Glutamatergic neuron (in vitro differentiated cells): ENCODE results near the gene DSCAML1. TPM values are rescaled to one million over a fixed set of nuclear protein-coding genes. Genes with fewer than 3 reads are reported as not detected.

Source experiments
- DNase-seq: peaks from one replicate; pipeline ENCODE4 v3.0.0; 2022
- H3K27ac Mint-ChIP-seq: one replicate; pipeline ENCODE4 v1.8.0; 2020; ENCODE audit warnings: mild to moderate bottlenecking, mixed read lengths, inconsistent platforms; ENCODE audit not compliant: unreplicated experiment
- H3K27me3 Mint-ChIP-seq: one replicate; pipeline ENCODE4 v1.8.0; 2020; ENCODE audit warnings: mild to moderate bottlenecking, moderate library complexity, mixed read lengths, inconsistent platforms; ENCODE audit not compliant: unreplicated experiment
- H3K36me3 Mint-ChIP-seq: one replicate; pipeline ENCODE4 v1.8.0; 2020; ENCODE audit warnings: mild to moderate bottlenecking, mixed read lengths, inconsistent platforms; ENCODE audit not compliant: unreplicated experiment
- H3K4me1 Mint-ChIP-seq: one replicate; pipeline ENCODE4 v1.8.0; 2020; ENCODE audit warnings: mild to moderate bottlenecking, low read depth, mixed read lengths, inconsistent platforms; ENCODE audit not compliant: unreplicated experiment
- H3K4me3 Mint-ChIP-seq: one replicate; pipeline ENCODE4 v1.8.0; 2020; ENCODE audit warnings: mild to moderate bottlenecking, mixed read lengths, inconsistent platforms; ENCODE audit not compliant: unreplicated experiment
- H3K9me3 Mint-ChIP-seq: one replicate; pipeline ENCODE4 v1.8.0; 2020; ENCODE audit warnings: mild to moderate bottlenecking, moderate library complexity, mixed read lengths, inconsistent platforms; ENCODE audit not compliant: unreplicated experiment
- CTCF ChIP-seq: fragments of 200-600 bp; sonication (generic); IDR thresholded peaks from one replicate; pipeline ENCODE4 v1.5.0; 2021; ENCODE audit not compliant: partially characterized antibody, unreplicated experiment
- total RNA-seq: library from RNA; stranded (reverse); fragmentation: NEBNext Ultra II Directional; extraction: Animal tissue kit (Norgen Biotek cat#: 25700); gene quantifications from one replicate; pipeline ENCODE4 v1.2.1, GENCODE V29; 2021; ENCODE audit not compliant: unreplicated experiment

Gene DSCAML1
- total RNA-seq, 1 donor from 2014 or later: 0.07 TPM

- peak; percentile 85 for DNase-seq
- peaks cover 7% of the 10 kb centered on the region for H3K9me3 Mint-ChIP-seq
- peaks cover 9% of the 10 kb centered on the region for H3K4me1 Mint-ChIP-seq
- peak; percentile 65 for TF ChIP-seq CTCF
- H3K27me3 Mint-ChIP-seq: peaks cover 8% of the 10 kb centered on the region
- H3K36me3 Mint-ChIP-seq: no peaks in the 10 kb centered on the region
- H3K27ac Mint-ChIP-seq: peak overlapping the region; percentile 62
- H3K4me3 Mint-ChIP-seq: no peak overlapping the region
These were observed 353.5 kb downstream of the DSCAML1 start for GRCh38 chr11:117443266-117444186.

GRCh38 chr11:117442869-117443239 lies 354.2 kb downstream of the DSCAML1 start:
- peaks cover 9% of the 10 kb centered on the region for H3K4me1 Mint-ChIP-seq
- H3K36me3 Mint-ChIP-seq: no peaks in the 10 kb centered on the region
- no peak overlapping the region for H3K4me3 Mint-ChIP-seq
- DNase-seq: no peak
- H3K27ac Mint-ChIP-seq: no peak overlapping the region
- peaks cover 7% of the 10 kb centered on the region for H3K9me3 Mint-ChIP-seq
- peaks cover 8% of the 10 kb centered on the region for H3K27me3 Mint-ChIP-seq
- TF ChIP-seq CTCF: no peak

- H3K4me1 Mint-ChIP-seq: peaks cover 9% of the 10 kb centered on the region
- DNase-seq: no peak
- no peak overlapping the region for H3K27ac Mint-ChIP-seq
- peaks cover 4% of the 10 kb centered on the region for H3K9me3 Mint-ChIP-seq
- H3K36me3 Mint-ChIP-seq: no peaks in the 10 kb centered on the region
- peaks cover 8% of the 10 kb centered on the region for H3K27me3 Mint-ChIP-seq
- TF ChIP-seq CTCF: no peak
- no peak overlapping the region for H3K4me3 Mint-ChIP-seq
These were observed 354.8 kb downstream of the DSCAML1 start for GRCh38 chr11:117442049-117442868.

- Mint-ChIP-seq H3K4me3 (no peak overlapping the region), H3K27me3 (peaks cover 8% of the 10 kb centered on the region), H3K36me3 (no peaks in the 10 kb centered on the region), H3K27ac (no peak overlapping the region), H3K9me3 (peaks cover 4% of the 10 kb centered on the region), H3K4me1 (peaks cover 9% of the 10 kb centered on the region)
- no peak for DNase-seq
- no peak for TF ChIP-seq CTCF
These were observed 355.7 kb downstream of the DSCAML1 start for GRCh38 chr11:117441146-117441975.
